A549 (cell line): Measurements from ENCODE around the gene PRAMEF12.

Experiments used
- CHD2 ChIP-seq: fragments of 150-350 bp; IDR thresholded peaks from 2 replicates; pipeline ENCODE4 v1.6.1; 2014; ENCODE audit warnings: low read length; ENCODE audit not compliant: partially characterized antibody
- EP300 ChIP-seq, 2 experiments: fragments of >200 bp; sonication (Bioruptor Twin); formaldehyde crosslinking; IDR thresholded peaks; 2 replicates in 1 of 2; 3 replicates in 1 of 2; pipeline ENCODE4 v1.6.1; 2016 to 2017
- JUN ChIP-seq, 2 experiments: fragments of >200 bp; sonication (Bioruptor Twin); formaldehyde crosslinking; IDR thresholded peaks; 2 replicates in 1 of 2; 3 replicates in 1 of 2; pipeline ENCODE4 v1.6.1; 2016 to 2017
- PHF8 ChIP-seq: fragments of 200-600 bp; sonication (generic); IDR thresholded peaks from 2 replicates; pipeline ENCODE4 v1.6.1; 2016; ENCODE audit warnings: low read depth, mild to moderate bottlenecking, antibody characterized with exemption, moderate library complexity, borderline replicate concordance
- POLR2A ChIP-seq: IDR thresholded peaks from 2 replicates; pipeline ENCODE4 v1.6.1; 2012; ENCODE audit warnings: mild to moderate bottlenecking, low read length
- ZFP36 ChIP-seq: fragments of 450-650 bp; IDR thresholded peaks from 2 replicates; pipeline ENCODE4 v1.6.1; 2014; ENCODE audit warnings: borderline replicate concordance; ENCODE audit not compliant: partially characterized antibody
- TF ChIP-seq, protein P1 (sequence below): fragments of >200 bp; sonication (Bioruptor Twin); formaldehyde crosslinking; IDR thresholded peaks from 3 replicates; pipeline ENCODE4 v1.5.1; 2016

DNA sequence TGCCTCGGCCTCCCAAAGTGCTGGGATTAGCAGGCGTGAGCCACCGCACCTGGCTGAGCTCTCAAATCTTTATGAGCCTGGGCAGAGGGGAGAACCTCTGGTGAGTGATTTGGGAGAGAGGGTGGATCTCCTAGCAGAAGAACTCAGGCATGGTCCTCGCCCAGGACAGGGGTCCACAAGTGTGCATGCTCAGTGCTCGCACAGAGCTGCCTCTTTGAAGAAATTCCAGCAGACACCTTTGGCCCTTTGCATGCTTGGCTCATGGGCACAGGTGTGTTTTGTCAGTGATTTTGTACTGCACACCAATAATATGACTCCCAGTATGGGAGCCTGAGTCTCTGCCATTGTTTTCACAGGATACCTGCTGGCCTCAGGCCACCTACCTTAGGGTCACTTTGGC is 11.8 kb upstream of the PRAMEF12 start:
- TF ChIP-seq JUN (IDR thresholded peaks at IDR 0.05), result no peak
- TF ChIP-seq POLR2A, result no peak
- no peak for TF ChIP-seq EP300 (IDR thresholded peaks at IDR 0.05)
- TF ChIP-seq, protein P1, sequence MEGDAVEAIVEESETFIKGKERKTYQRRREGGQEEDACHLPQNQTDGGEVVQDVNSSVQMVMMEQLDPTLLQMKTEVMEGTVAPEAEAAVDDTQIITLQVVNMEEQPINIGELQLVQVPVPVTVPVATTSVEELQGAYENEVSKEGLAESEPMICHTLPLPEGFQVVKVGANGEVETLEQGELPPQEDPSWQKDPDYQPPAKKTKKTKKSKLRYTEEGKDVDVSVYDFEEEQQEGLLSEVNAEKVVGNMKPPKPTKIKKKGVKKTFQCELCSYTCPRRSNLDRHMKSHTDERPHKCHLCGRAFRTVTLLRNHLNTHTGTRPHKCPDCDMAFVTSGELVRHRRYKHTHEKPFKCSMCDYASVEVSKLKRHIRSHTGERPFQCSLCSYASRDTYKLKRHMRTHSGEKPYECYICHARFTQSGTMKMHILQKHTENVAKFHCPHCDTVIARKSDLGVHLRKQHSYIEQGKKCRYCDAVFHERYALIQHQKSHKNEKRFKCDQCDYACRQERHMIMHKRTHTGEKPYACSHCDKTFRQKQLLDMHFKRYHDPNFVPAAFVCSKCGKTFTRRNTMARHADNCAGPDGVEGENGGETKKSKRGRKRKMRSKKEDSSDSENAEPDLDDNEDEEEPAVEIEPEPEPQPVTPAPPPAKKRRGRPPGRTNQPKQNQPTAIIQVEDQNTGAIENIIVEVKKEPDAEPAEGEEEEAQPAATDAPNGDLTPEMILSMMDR, result no peak
- no peak for TF ChIP-seq ZFP36
- no peak for TF ChIP-seq CHD2
- no peak for TF ChIP-seq PHF8
